GM12878 (cell line): ENCODE results near the gene TRMT44.

Source experiments
- ATF3 ChIP-seq: IDR thresholded peaks from 2 replicates; pipeline ENCODE4 v1.6.1; 2011; ENCODE audit warnings: low read depth, mild to moderate bottlenecking, low read length, moderate library complexity, borderline replicate concordance; ENCODE audit errors: extremely low read depth
- CREB1 ChIP-seq: IDR thresholded peaks from 2 replicates; pipeline ENCODE4 v1.6.1; 2012; ENCODE audit warnings: low read depth, mild to moderate bottlenecking, inconsistent platforms
- CTCF ChIP-seq, 3 experiments: IDR thresholded peaks in 2 of 3; conservative IDR thresholded peaks in 1 of 3; 2 replicates each; pipeline ENCODE4 v1.5.1; 2011; ENCODE audit warnings: low read depth in 3 of 3, low read length in 3 of 3, mild to moderate bottlenecking in 3 of 3, control low read depth in 2 of 3, moderate library complexity in 2 of 3, inconsistent platforms in 1 of 3, mixed read lengths in 1 of 3; ENCODE audit not compliant: control insufficient read depth in 2 of 3, insufficient read depth in 1 of 3; ENCODE audit errors: extremely low read depth in 1 of 3
- E4F1 ChIP-seq: fragments of 450-650 bp; IDR thresholded peaks from 2 replicates; pipeline ENCODE4 v1.6.1; 2018; ENCODE audit warnings: borderline replicate concordance, mild to moderate bottlenecking; ENCODE audit not compliant: partially characterized antibody
- ESRRA ChIP-seq: IDR thresholded peaks from 2 replicates; pipeline ENCODE4 v1.6.1; 2012; ENCODE audit warnings: mild to moderate bottlenecking, low read length, improper control_type of control experiment
- GABPA ChIP-seq: IDR thresholded peaks from 2 replicates; pipeline ENCODE4 v1.6.1; 2014; ENCODE audit warnings: antibody characterized with exemption, low read depth, mild to moderate bottlenecking, inconsistent platforms
- NFIC ChIP-seq: IDR thresholded peaks from 2 replicates; pipeline ENCODE4 v1.6.1; 2012; ENCODE audit warnings: low read depth, mild to moderate bottlenecking, inconsistent platforms, low read length, moderate library complexity
- POLR2A ChIP-seq: IDR thresholded peaks from 2 replicates; pipeline ENCODE4 v1.6.1; 2011; ENCODE audit warnings: low read depth, mild to moderate bottlenecking, low read length
- SIN3A ChIP-seq: IDR thresholded peaks from 2 replicates; pipeline ENCODE4 v1.6.1; 2012; ENCODE audit warnings: low read depth, low read length, improper control_type of control experiment

- TF ChIP-seq NFIC: no peak
- TF ChIP-seq SIN3A: no peak
- no peak for TF ChIP-seq GABPA
- TF ChIP-seq E4F1: no peak
- no peak for TF ChIP-seq CREB1
- no peak for TF ChIP-seq CTCF (IDR thresholded peaks at IDR 0.05 in 2 of 3, conservative IDR thresholded peaks at IDR 0.05 in 1 of 3; ENCODE audit: control insufficient read depth in 2 of 3, extremely low read depth in 1 of 3, insufficient read depth in 1 of 3, low read depth in 3 of 3, low read length in 3 of 3)
- no peak for TF ChIP-seq ATF3
- no peak for TF ChIP-seq POLR2A
- TF ChIP-seq ESRRA: no peak
These were observed 32.8 kb downstream of the TRMT44 start for GRCh38 chr4:8473198-8473919.
